Measurements from ENCODE around the gene HSPA4.
"Not testable (repeated sequence)": the region's sequence is repeated elsewhere in the genome, so short reads cannot be mapped to it uniquely, and the experiment has no call there.

Gene HSPA4

GRCh38 chr5:133051542-133052316 is at the start of gene HSPA4:
TSS of gene HSPA4 (plus strand) at chr5:133052013. CDS start at chr5:133052251, 238 bp downstream.
- peak; percentile 99 for DNase-seq (ENCODE audit: low spot score)

- DNase-seq (ENCODE audit: low spot score) = no peak
Measured at GRCh38 chr5:133006653-133007052, 45.2 kb upstream of the HSPA4 start.

GRCh38 chr5:133008455-133008854 is 43.4 kb upstream of the HSPA4 start:
- DNase-seq (ENCODE audit: low spot score) = not testable (repeated sequence)

- DNase-seq (ENCODE audit: low spot score) = peak; percentile 53
Measured at GRCh38 chr5:133015466-133015865, 36.3 kb upstream of the HSPA4 start.

DNA sequence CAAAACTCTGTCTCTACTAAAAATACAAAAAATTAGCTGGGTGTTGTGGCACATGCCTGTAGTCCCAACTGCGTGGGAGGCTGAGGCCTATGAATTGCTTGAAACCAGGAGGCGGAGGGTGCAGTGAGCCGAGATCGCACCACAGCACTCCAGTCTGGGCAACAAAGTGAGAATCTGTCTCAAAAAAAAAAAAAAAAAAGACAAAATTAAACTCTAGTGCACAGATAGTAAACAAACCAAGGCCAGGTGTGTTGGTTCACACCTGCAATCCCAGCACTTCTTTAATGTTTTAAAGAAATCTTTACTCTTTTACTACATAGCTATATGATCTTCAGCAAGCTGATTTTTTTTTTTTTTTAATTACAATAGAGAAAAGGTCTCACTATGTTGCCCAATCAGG is 33.8 kb upstream of the HSPA4 start:
- no peak for DNase-seq (ENCODE audit: low spot score)

DNA sequence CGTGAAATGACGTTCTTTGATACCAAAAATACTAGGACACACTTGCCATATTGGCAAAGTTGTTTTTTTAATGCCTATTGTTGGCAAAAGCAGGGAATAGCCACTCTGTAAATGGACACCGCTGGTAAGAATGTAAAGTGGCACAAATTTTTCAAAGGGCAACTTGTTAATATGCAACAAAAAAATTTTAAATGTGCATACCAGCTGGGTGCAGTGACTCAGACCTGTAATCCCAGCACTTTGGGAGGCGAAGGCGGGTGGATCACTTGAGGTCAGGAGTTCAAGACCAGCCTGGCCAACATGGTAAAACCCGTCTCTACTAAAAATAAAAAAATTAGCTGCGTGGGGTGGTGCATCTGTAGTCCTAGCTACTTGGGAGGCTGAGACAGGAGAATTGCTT is 32.3 kb upstream of the HSPA4 start:
- DNase-seq (ENCODE audit: low spot score) = not testable (repeated sequence)

DNA sequence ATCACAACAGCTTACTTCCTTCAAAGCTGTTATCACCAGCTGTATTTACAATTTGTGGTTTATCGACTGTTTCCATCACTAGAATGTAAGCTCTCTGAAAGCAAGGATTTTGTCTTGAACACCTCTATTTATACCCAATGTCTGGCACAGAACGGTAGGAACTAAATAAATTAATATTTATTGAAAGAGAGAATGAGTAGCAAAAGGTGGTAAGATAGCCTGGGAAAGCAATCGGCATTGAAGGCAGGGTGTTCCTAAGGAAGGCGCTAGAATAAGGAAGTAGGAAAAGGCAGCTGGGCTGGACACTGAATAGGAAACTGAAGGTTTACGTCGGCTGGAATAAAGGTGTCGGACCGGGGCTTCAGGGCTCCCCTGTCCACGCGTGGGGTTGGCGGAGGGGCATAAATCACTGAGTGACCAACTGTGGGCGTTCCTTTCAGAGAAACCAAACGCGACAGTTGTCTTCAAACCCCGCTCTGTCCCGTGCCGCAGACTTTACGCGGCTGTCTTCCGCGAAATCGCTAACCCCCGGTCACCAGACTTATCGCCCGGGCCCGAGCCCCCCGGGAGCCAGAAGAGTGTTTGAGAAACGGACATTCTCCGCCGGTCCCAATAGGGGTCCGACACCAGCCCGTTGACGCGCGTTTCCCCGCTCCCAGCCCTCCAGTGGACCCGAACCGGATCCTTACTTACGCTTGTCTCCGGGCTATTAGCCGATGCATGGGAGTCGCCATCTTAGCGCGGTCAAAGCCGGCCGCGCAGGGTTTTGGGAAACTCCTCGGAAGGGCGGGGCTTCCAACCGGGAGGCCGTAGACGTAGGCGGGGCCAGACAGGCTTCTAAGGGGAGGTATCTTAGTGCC is 25.8 kb upstream of the HSPA4 start, which contains the start of gene ZCCHC10:
Gene ZCCHC10 (minus strand): TSS at position 746 of the 860 bp plus-strand sequence. CDS start 12 bp downstream, at position 734.
- DNase-seq (ENCODE audit: low spot score) = peak; percentile 96

DNA sequence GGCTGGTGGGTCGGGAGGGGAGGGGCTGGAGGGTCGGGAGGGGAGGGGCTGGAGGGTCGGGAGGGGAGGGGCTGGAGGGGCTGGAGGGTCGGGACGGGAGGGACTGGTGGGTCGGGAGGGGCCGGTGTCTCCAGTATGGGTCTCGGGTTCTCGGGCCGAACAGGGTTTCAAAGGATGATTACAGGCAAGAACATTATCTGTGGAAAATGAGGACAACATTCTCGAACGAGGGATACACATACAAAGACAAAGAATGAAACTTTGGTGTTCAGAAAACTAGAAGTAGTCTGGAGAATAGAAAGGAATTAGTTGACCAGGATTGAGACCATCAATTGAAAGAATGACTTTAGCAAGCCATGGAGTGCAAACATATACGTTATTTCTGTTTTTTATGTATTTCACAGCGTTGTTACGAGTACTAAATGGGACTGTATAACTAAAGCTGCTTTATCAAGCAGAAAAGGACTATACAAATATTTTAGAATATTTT is 25.1 kb upstream of the HSPA4 start:
- no peak for DNase-seq (ENCODE audit: low spot score)

DNA sequence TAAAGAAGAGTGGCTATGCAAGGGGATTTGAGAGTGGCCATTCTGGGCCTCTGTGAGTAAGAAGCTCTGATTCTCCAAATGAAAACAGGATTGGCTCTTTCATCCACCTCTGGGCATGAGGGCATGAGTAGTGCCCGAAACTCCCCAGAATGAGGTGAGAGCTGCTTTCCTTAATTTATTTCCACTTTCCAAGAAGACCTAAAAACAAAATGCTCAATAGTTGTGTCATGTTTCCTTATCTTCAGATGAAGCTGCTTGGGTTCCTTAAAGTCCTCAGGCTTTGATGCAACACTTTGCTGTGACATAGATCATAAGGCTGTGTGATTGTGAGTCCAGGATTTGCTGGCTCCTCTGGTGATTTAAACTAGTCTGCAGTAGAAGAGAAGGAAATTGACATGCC is 22.4 kb upstream of the HSPA4 start:
- DNase-seq (ENCODE audit: low spot score) = no peak

- no peak for DNase-seq (ENCODE audit: low spot score)
Measured at GRCh38 chr5:133030343-133031005, 21.3 kb upstream of the HSPA4 start.

DNA sequence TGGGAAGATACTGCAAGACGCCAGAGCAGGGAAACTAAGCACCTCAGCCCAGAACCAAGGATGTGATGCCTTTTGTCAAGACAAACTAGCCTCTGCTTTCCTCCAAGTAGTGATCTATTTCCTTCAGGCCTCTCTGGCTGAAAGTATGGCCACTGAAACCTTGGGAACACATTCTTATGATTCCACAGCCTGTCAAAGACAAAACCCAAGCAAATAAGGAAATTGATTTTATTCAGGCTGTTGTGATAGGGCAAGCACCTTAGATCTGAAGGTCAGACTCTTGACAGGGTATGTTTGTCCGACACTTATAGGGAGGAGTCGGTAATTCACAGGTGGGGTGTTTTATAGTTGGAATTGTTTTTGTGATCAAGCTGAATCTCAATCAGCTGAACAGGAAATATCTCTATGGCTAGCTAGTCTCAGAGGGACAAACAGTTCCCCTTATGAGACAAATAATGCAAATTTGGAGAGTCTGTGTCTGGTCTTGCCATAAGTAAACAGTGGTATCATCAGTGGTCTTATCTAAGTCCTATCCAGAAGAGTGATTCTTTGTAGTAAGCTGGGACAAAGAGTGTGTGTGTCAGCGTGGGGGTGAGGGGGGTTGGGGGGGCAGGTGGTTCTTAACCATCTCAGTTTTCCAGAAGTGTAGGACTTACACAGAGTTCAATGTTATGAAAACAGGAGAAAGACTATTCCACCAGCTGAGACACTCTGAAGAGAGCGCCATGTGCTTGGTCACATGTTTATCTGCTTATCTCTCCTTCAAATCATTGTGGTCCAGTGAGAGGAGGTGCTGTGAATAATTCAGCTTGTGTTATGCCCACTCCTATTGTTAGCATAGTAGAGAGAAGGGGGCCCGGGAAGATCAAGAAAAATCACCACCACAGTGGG is 18.7 kb upstream of the HSPA4 start:
- peak; percentile 11 for DNase-seq (ENCODE audit: low spot score)

- DNase-seq (ENCODE audit: low spot score) = no peak
Measured at GRCh38 chr5:133034064-133034463, 17.7 kb upstream of the HSPA4 start.

DNA sequence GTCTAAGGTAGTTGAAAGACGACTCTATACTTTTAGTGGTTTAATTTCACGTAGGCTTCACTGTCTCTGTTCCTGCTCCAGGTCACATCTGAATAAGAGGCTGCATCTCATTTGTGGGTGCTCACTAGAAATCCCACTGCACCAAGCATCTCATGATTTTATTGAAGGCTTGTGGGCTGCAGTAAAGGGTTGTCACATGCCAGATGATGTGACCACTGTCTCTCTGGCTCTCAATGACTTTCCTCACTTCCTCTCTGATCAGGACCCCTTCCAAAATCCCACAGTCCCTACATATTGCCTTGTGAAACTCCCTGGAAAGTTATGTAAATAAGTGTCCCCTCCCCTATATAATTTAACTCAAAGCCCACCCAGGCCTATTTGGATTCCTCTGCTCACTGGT is 16.6 kb upstream of the HSPA4 start:
- DNase-seq (ENCODE audit: low spot score) = no peak

DNA sequence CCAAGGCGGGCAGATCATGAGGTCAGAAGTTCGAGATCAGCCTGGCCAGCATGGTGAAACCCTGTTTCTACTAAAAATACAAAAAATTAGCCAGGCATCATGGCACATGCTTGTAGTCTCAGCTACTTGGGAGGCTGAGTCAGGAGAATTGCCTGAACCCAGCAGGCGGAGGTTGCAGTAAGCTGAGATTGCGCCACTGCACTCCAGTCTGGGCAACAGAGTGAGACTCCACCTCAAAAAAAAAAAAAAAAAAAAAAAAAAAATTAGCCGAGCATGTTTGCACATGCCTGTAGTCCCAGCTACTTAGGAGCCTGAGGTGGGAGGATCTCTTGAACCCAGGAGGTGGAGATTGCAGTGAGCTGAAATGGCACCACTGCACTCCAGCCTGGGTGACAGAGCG is 15.1 kb upstream of the HSPA4 start:
- DNase-seq (ENCODE audit: low spot score) = not testable (repeated sequence)

- DNase-seq (ENCODE audit: low spot score) = no peak
Measured at GRCh38 chr5:133041157-133041784, 10.5 kb upstream of the HSPA4 start.

DNA sequence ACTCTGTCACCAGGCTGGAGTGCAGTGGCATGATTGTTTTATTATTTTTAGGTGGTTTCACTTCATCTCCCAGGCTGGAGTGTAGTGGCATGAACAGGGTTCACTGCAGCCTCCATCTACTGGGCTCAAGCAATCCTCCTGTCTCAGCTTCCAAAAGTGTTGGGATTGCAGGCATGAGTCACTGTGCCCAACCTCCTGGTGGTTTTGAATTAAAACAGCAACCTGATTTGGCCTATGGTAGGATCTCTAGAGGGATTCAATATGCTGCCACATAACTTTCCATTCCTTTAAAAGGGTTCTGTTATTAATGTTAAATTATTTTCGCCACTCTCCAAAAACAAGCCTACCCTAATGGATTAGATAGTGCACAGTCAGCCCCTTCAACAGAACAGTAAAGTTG is 9.9 kb upstream of the HSPA4 start:
- DNase-seq (ENCODE audit: low spot score) = no peak

GRCh38 chr5:133046560-133046959 is 5.3 kb upstream of the HSPA4 start:
- not testable (repeated sequence) for DNase-seq (ENCODE audit: low spot score)

DNA sequence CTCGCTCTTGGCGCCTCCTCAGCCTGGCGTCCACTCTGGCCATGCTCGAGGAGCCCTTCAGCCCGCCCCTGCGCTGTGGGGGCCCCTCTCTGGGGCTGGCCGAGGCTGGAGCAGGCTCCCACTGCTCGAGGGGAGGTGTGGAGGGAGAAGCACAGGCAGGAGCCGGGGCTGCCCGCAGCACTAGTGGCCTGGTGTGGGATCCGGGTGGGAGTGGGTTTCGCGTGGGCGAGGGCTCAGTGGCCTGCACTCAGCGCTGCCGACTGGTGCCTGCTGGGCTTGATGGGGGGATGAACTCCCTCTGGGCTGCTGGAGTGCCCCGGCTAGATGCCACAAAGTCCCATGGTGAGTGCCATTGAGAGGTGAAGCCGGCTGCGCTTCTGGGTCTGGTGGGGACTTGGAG is 4.4 kb upstream of the HSPA4 start:
- DNase-seq (ENCODE audit: low spot score) = no peak

- DNase-seq (ENCODE audit: low spot score) = no peak
Measured at GRCh38 chr5:133048993-133049725, 2.7 kb upstream of the HSPA4 start.

- no peak for DNase-seq (ENCODE audit: low spot score)
Measured at GRCh38 chr5:133049726-133050048, 2.1 kb upstream of the HSPA4 start.
